Measurements from ENCODE around the gene INAFM2. TPM values are rescaled to one million over a fixed set of nuclear protein-coding genes. Genes with fewer than 3 reads are reported as not detected.
A peak's percentile ranks its signal among the peaks of the same experiment; 100 is the strongest.

INAFM2 gene
- polyA plus RNA-seq, result 14.8 and 15.7 TPM in 2 replicates
- 20.4 and 20.7 TPM in 2 replicates for polyA minus RNA-seq

DNA sequence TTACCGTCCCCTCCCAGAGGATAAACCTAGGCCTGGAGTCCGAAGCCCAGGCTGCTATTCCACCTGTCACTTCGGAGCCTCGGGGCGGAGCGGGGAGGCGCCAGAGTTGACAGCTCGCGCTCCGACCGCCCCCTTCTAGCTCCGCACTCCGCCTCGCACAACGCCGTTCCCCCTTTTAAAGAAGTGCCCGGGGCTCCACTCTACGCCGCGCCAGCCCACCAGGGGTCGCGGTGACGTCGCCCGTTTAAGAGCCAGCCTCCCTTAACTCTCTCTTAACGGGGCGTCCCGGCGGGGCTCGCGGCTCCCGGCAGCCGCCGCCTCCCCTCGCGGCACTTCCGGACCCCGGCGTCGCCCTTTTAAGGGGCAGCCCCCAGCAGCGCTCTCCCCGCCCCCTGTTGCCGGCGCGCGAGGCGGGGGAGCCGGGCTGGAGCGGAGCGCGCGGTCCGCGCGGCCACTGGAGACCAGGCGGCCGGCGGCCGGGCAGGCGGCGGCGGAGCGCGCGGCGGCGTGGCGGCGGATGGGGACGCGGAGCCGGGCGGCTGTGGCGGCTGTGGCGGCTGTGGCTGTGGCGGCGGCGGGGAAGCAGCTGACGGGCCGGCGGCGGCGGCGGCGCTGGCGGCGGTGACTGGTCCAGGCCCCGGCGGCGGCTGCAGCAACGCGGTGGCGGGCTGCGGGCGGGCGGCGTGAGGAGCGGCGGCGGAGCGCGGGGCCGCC is at the start of gene INAFM2:
Gene INAFM2, plus strand, starts transcription at position 454 of the 714 bp plus-strand sequence. CDS start 364 bp downstream, outside the sequence.
- H2AFZ ChIP-seq (ENCODE audit: low read depth, low read length), result no peak within 1 kb of the TSS
- peak within 1 kb of the TSS; percentile 72 for H3K4me2 ChIP-seq (ENCODE audit: low read length)
- H3F3A ChIP-seq (ENCODE audit: insufficient read depth, low read length, poor library complexity, severe bottlenecking), result no peaks in the 10 kb centered on the region
- no peaks in the 10 kb centered on the region for H3K9me2 ChIP-seq (ENCODE audit: insufficient read depth, low read length)
- no peaks in the 10 kb centered on the region for H4K20me1 ChIP-seq (ENCODE audit: insufficient read depth)
- TF ChIP-seq RAD21 (conservative IDR thresholded peaks at IDR 0.05) (peak; percentile 66), EZH2 (IDR thresholded peaks at IDR 0.05; ENCODE audit: borderline replicate concordance, insufficient read depth, low read length, poor library complexity, severe bottlenecking) (no peak), MXI1 (conservative IDR thresholded peaks at IDR 0.05; ENCODE audit: poor library complexity, severe bottlenecking) (peak; percentile 52), TAF1 (IDR thresholded peaks at IDR 0.05; ENCODE audit: low read depth) (peak; percentile 44), EP300 (conservative IDR thresholded peaks at IDR 0.05; ENCODE audit: poor library complexity, severe bottlenecking) (peak; percentile 74), SMC3 (conservative IDR thresholded peaks at IDR 0.05; ENCODE audit: poor library complexity) (peak; percentile 74), POLR2AphosphoS5 (IDR thresholded peaks at IDR 0.05) (peak; percentile 37)
- TF ChIP-seq, protein P1, sequence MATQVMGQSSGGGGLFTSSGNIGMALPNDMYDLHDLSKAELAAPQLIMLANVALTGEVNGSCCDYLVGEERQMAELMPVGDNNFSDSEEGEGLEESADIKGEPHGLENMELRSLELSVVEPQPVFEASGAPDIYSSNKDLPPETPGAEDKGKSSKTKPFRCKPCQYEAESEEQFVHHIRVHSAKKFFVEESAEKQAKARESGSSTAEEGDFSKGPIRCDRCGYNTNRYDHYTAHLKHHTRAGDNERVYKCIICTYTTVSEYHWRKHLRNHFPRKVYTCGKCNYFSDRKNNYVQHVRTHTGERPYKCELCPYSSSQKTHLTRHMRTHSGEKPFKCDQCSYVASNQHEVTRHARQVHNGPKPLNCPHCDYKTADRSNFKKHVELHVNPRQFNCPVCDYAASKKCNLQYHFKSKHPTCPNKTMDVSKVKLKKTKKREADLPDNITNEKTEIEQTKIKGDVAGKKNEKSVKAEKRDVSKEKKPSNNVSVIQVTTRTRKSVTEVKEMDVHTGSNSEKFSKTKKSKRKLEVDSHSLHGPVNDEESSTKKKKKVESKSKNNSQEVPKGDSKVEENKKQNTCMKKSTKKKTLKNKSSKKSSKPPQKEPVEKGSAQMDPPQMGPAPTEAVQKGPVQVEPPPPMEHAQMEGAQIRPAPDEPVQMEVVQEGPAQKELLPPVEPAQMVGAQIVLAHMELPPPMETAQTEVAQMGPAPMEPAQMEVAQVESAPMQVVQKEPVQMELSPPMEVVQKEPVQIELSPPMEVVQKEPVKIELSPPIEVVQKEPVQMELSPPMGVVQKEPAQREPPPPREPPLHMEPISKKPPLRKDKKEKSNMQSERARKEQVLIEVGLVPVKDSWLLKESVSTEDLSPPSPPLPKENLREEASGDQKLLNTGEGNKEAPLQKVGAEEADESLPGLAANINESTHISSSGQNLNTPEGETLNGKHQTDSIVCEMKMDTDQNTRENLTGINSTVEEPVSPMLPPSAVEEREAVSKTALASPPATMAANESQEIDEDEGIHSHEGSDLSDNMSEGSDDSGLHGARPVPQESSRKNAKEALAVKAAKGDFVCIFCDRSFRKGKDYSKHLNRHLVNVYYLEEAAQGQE (IDR thresholded peaks at IDR 0.05; ENCODE audit: borderline replicate concordance), result no peak
- TF ChIP-seq, protein P2, sequence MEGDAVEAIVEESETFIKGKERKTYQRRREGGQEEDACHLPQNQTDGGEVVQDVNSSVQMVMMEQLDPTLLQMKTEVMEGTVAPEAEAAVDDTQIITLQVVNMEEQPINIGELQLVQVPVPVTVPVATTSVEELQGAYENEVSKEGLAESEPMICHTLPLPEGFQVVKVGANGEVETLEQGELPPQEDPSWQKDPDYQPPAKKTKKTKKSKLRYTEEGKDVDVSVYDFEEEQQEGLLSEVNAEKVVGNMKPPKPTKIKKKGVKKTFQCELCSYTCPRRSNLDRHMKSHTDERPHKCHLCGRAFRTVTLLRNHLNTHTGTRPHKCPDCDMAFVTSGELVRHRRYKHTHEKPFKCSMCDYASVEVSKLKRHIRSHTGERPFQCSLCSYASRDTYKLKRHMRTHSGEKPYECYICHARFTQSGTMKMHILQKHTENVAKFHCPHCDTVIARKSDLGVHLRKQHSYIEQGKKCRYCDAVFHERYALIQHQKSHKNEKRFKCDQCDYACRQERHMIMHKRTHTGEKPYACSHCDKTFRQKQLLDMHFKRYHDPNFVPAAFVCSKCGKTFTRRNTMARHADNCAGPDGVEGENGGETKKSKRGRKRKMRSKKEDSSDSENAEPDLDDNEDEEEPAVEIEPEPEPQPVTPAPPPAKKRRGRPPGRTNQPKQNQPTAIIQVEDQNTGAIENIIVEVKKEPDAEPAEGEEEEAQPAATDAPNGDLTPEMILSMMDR (IDR thresholded peaks at IDR 0.05; ENCODE audit: poor library complexity, severe bottlenecking), result peak; percentile 88
- peak within 1 kb of the TSS; percentile 10 for H3K27ac ChIP-seq (ENCODE audit: low read length)
- H3K36me3 ChIP-seq (ENCODE audit: insufficient read depth, low read length), result no peaks in the 10 kb centered on the region
- no peaks in the 10 kb centered on the region for H3K9me3 ChIP-seq (ENCODE audit: low read length)
- peak within 1 kb of the TSS; percentile 77 for H3K4me3 ChIP-seq (ENCODE audit: low read length)
- H3K9ac ChIP-seq (ENCODE audit: low read length), result peak within 1 kb of the TSS; percentile 71
- H3K27me3 ChIP-seq (ENCODE audit: insufficient read depth, low read depth, low read length), result no peaks in the 10 kb centered on the region
- peaks cover 6% of the 10 kb centered on the region for H3K79me2 ChIP-seq (replicated peaks; ENCODE audit: insufficient read depth, low read length)

DNA sequence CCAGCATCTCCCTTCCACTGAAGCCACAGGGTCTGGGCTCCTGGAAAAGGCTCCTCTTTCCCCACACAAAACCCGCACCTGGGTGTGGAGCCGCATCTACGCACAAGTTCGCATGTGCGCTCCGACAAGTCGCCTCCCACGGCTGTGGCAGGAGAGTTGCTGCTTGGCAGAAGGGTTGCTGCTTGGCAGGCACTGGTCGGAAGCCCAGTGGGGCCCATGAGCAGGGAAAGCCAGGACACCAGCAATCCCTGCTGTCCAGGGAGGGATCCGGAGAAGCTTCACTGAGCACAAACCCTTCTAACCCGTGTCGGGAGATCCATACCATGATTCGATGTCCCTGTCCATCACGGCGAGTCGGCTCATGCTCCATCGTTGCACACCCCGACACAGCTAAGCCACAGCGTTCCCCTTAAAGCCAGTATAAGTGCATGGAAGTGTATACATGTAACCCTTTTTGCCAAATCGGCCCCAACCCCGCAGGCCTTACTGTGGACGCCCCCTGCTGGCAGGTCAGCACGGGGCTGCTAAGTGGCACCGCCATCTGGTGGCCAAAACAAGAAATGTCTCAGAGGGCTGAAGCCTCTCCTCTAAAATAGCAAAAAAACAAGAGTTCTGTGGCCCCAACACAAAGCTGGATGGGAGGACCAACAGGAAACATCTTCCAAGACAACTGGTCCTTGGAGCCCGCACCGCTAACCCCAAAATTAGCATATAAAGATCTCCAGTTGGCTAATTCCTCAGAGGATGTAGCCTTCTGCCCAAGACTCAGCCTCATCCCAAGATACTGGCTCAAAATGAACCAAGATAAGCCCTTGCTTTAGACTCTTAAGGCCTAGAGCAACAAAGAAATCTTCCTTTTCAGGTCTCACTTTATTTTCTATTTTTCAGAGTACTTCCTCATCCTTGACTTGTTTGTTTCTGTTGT is 48.9 kb upstream of the INAFM2 start:
- no peaks in the 10 kb centered on the region for H3K9me2 ChIP-seq (ENCODE audit: insufficient read depth, low read length)
- H3K27me3 ChIP-seq (ENCODE audit: insufficient read depth, low read depth, low read length), result peaks cover 15% of the 10 kb centered on the region
- H3K27ac ChIP-seq (ENCODE audit: low read length), result no peak overlapping the region
- no peak overlapping the region for H2AFZ ChIP-seq (ENCODE audit: low read depth, low read length)
- no peaks in the 10 kb centered on the region for H3F3A ChIP-seq (ENCODE audit: insufficient read depth, low read length, poor library complexity, severe bottlenecking)
- H3K4me3 ChIP-seq (ENCODE audit: low read length), result no peak overlapping the region
- no peak overlapping the region for H3K9ac ChIP-seq (ENCODE audit: low read length)
- no peaks in the 10 kb centered on the region for H3K36me3 ChIP-seq (ENCODE audit: insufficient read depth, low read length)
- TF ChIP-seq, protein P2 (IDR thresholded peaks at IDR 0.05; ENCODE audit: poor library complexity, severe bottlenecking), result peak; percentile 99
- TF ChIP-seq TAF1 (IDR thresholded peaks at IDR 0.05; ENCODE audit: low read depth) (no peak), RAD21 (conservative IDR thresholded peaks at IDR 0.05) (peak; percentile 87), SMC3 (conservative IDR thresholded peaks at IDR 0.05; ENCODE audit: poor library complexity) (peak; percentile 99)
- no peaks in the 10 kb centered on the region for H3K79me2 ChIP-seq (replicated peaks; ENCODE audit: insufficient read depth, low read length)
- no peaks in the 10 kb centered on the region for H4K20me1 ChIP-seq (ENCODE audit: insufficient read depth)
- H3K4me2 ChIP-seq (ENCODE audit: low read length), result no peak overlapping the region
- H3K9me3 ChIP-seq (ENCODE audit: low read length), result no peaks in the 10 kb centered on the region
